ENCODE results near the gene LMF1. TPM values are rescaled to one million over a fixed set of nuclear protein-coding genes. Genes with fewer than 3 reads are reported as not detected.

The LMF1 gene
- total and polyA plus RNA-seq, 8 donors = 7.6 to 121 (median 15.8) TPM

- intact Hi-C loops (cut with DNase I; ENCODE audit: low total_unique reads) = no loop called here
- Histone ChIP-seq H3K27ac (no peak overlapping the region), H3K9me3 (no peaks in the 10 kb centered on the region), H3K4me3 (no peak overlapping the region), H3K4me1 (no peaks in the 10 kb centered on the region), H3K36me3 (peaks cover 3 to 38% (median 12%) of the 10 kb centered on the region in 4 donors), H3K27me3 (no peaks in the 10 kb centered on the region)
- 89 to 93% (median 93%) methylated on average over 39 of the region's 39 CpGs for WGBS, 5 donors
- DNase-seq = no peak
- TF ChIP-seq POLR2AphosphoS5 (IDR thresholded peaks at IDR 0.05) = no peak
- TF ChIP-seq EP300 (IDR thresholded peaks at IDR 0.05) = no peak
- no peak for TF ChIP-seq POLR2A (IDR thresholded peaks at IDR 0.05)
- TF ChIP-seq CTCF (IDR thresholded peaks at IDR 0.05) = no peak
Measured at GRCh38 chr16:898761-899682, 71.8 kb downstream of the LMF1 start.

GRCh38 chr16:898216-898615 is 72.6 kb downstream of the LMF1 start:
- Histone ChIP-seq H3K27ac (no peak overlapping the region), H3K9me3 (no peaks in the 10 kb centered on the region), H3K36me3 (peaks cover 3 to 38% (median 12%) of the 10 kb centered on the region in 4 donors), H3K27me3 (no peaks in the 10 kb centered on the region), H3K4me3 (no peak overlapping the region), H3K4me1 (no peaks in the 10 kb centered on the region)
- WGBS, 5 donors = 67 to 94% (median 87%) methylated on average over 1 to 11 of the region's 11 CpGs
- TF ChIP-seq CTCF (IDR thresholded peaks at IDR 0.05) (no peak), POLR2A (IDR thresholded peaks at IDR 0.05) (no peak), POLR2AphosphoS5 (IDR thresholded peaks at IDR 0.05) (no peak), EP300 (IDR thresholded peaks at IDR 0.05) (no peak)
- no peak for DNase-seq
- intact Hi-C loops (cut with DNase I; ENCODE audit: low total_unique reads) = no loop called here

GRCh38 chr16:897701-898100 is 73.1 kb downstream of the LMF1 start:
- 82 to 90% (median 90%) methylated on average over 10 to 14 of the region's 14 CpGs for WGBS, 5 donors
- H3K4me1 ChIP-seq = no peaks in the 10 kb centered on the region
- intact Hi-C loops (cut with DNase I; ENCODE audit: low total_unique reads) = no loop called here
- H3K27ac ChIP-seq = no peak overlapping the region
- TF ChIP-seq POLR2A (IDR thresholded peaks at IDR 0.05) = no peak
- no peak for TF ChIP-seq CTCF (IDR thresholded peaks at IDR 0.05)
- TF ChIP-seq EP300 (IDR thresholded peaks at IDR 0.05) = no peak
- no peak for TF ChIP-seq POLR2AphosphoS5 (IDR thresholded peaks at IDR 0.05)
- H3K4me3 ChIP-seq = no peak overlapping the region
- H3K27me3 ChIP-seq = no peaks in the 10 kb centered on the region
- H3K9me3 ChIP-seq = no peaks in the 10 kb centered on the region
- peaks cover 3 to 43% (median 15%) of the 10 kb centered on the region in 4 donors for H3K36me3 ChIP-seq
- no peak for DNase-seq

- Histone ChIP-seq H3K27me3 (no peaks in the 10 kb centered on the region), H3K27ac (no peak overlapping the region), H3K9me3 (no peaks in the 10 kb centered on the region), H3K36me3 (peaks cover 3 to 48% (median 21%) of the 10 kb centered on the region in 4 donors), H3K4me1 (no peaks in the 10 kb centered on the region), H3K4me3 (no peak overlapping the region)
- intact Hi-C loops (cut with DNase I; ENCODE audit: low total_unique reads) = no loop called here
- 84 to 89% (median 88%) methylated on average over 17 to 18 of the region's 18 CpGs for WGBS, 5 donors
- TF ChIP-seq POLR2AphosphoS5 (IDR thresholded peaks at IDR 0.05) (no peak), EP300 (IDR thresholded peaks at IDR 0.05) (no peak), POLR2A (IDR thresholded peaks at IDR 0.05) (no peak), CTCF (IDR thresholded peaks at IDR 0.05) (no peak)
- no peak for DNase-seq
Measured at GRCh38 chr16:897200-897543, 73.6 kb downstream of the LMF1 start.
